NCI-H146 treated with DMSO at 0.1 percent for 48 hours (cell line): ENCODE data around the gene SDF2.
"Not testable (repeated sequence)": the region's sequence is repeated elsewhere in the genome, so short reads cannot be mapped to it uniquely, and the experiment has no call there.

Experiments
- DNase-seq: peaks from one replicate; lab custom pipeline; 2025; ENCODE audit not compliant: unreplicated experiment; lab: John Stamatoyannopoulos, UW

Gene SDF2

GRCh38 chr17:28635506-28635905 is 26.2 kb downstream of the SDF2 start:
- DNase-seq: no peak

DNA sequence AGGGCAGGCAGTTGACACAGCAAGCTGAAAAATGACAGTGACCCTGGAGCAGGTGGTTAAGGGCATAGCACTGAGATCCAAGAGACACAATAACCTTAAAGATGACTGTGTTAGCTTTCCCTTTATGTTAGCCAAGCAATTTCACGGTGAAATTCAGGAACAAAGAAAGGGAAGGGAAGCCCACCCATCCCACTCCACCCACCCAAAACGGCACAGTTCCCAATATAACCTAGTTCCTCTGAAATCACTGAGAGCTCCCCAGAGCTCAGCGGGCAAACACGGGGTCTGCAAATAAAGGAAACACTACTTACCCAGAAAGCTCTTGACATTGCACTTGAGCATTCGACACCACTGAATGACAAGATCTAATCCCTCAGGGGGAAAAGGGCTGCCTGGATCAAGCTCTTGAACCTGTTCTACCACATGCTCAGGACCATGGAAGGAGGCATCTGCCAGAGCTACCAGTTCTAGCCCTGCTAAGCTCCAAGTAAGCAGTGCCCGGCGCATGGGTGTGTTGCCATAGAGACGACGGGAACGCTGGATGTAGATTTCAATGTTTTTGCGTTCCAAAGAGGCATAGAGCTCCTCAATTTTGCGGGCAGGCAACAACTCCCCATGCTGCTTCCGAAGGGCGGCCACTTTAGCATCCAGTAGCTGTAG is 27.4 kb downstream of the SDF2 start:
- DNase-seq: no peak

DNA sequence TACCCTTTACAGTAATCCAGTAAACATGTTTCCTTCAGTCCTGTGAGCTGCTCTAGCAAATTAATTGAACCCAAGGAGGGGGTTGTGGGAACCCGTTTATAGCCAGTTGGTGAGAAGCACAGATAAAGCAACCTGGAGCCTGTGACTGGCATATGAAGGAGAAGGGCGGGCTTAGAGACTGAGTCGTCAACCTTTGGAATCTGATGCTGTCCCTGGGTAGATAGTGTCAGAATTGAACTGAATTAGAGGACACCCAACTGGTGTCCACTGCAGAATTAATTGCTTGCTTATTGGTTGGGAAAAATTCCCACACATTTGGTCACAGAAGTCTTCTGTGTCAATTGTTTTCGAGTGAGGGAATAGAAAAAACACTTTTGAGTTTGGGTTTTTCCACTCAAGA is 34.9 kb downstream of the SDF2 start:
- no peak for DNase-seq

DNA sequence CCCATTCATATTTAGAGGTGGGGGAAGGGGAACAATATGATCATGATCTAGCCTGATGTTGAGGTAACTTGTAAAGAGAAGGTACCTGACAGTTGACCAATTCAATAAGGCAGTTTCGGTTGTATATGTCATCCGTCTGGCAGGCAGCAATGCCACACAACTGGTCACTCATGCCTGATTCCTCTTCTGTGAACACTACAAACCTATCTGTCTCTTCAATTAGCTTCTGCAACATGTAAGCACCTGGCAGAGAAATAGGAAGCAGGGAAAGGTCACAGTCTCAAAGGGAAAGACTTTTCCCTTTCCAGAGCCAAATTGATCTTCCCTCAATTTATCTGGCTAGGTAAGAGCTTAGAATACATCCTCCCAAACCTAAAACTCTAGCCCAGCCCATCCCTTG is 37.6 kb downstream of the SDF2 start:
- no peak for DNase-seq

DNA sequence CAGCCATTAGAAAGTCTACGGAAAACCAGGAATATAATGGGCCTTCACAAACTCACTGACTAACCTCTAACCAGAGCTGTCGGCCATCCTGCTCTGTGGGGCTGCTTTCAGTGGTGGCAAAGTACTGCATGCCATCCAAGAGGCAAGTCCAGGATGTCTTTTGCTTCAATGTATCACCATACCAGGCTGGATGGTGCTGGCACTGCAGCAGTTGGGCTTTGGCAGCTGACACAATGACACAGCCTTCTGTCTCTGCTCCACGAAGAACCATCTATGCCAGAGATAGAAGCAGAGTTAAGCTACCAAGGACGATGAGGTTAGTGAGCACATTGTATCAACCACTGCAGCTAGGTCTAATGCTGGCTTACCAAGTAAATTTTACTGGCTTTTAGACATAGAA is 38.0 kb downstream of the SDF2 start:
- DNase-seq: no peak

GRCh38 chr17:28622186-28622585 is 39.5 kb downstream of the SDF2 start:
- DNase-seq: no peak

- DNase-seq: no peak
These were observed 41.7 kb downstream of the SDF2 start for GRCh38 chr17:28620010-28620409.

GRCh38 chr17:28618464-28618863 is 43.2 kb downstream of the SDF2 start:
- DNase-seq: no peak

GRCh38 chr17:28616281-28616680 is 45.4 kb downstream of the SDF2 start:
- DNase-seq: no peak

DNA sequence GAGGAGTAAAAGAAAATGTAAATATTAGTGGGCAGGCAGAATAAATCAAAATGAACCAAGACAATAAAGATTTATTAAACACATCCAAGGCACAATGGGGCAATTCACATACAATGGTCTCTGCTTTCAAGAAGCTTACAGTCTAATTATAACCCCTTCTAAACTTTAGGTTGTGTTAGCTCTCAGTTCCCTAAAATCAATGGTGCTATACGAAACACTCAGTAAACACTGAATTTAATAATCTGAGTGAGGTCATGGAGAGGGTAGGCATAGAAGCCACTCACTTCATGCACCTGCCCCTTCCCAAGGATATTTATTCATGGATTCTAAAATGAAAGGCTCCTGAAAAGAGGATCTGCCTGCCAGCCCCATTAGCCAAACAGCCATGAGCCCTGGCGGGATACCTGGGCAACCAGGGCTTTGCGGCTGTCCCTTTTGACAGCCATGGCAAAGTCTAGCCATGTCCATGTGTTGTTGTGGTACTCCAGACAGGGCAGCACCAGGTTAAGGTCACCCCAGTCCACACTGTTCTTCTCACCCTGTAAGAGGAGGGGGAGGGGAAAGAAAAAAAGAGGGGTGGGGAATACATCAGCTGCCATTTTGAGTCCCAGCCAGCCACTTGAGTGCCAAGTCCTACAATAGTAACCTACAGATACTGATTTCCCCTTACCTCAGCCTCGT is 46.3 kb downstream of the SDF2 start:
- DNase-seq: no peak

GRCh38 chr17:28613931-28614381 is 47.8 kb downstream of the SDF2 start, which contains the start of gene RSKR:
Gene RSKR (minus strand): TSS chr17:28614185. CDS start chr17:28614161, 24 bp downstream.
- no peak for DNase-seq

DNA sequence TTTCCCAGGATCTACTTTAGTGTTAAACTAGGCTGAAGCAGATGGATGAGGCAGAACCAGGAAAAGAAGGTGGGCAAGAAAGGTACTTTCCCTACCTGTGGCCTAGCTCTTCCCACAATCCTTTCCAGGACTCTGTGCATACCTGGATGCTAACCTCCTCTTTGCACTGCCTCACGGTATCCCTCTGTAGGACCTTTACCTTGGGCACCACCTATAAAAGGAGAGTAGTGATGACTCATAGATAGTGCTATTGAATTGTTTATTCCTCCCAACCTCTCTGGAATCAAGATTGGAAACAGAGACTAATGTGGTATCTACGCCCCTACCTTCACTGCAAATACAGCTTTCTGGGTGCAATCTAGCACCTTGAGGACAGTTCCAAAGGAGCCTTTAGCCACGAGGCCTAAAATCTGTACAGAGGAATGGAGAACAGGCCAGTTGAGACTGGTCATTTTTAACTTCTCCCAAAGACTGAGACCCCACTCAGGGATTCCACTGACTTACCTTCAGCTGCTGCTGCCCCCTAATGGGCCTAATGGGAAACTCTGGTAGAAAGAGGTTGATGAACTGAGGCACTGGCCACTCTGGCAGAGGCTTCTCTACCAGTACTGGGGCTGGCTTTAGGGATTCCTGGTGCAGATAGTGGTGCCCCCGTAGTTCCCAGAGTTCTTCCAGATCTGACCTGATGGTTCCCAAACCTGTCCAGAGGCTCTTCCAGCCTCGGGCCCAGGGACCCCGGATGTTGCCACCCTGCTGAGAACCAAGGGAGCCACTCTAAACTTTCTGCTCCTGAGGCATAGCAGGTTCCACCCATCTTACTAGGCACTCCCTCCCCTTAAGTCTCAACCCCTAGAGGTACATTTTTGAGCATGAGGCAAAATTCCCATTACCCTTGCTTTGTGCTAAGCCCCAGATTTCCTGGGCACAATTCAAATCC is 48.5 kb downstream of the SDF2 start:
- no peak for DNase-seq

GRCh38 chr17:28612531-28612930 is 49.2 kb downstream of the SDF2 start:
- peak; percentile 36 for DNase-seq

DNA sequence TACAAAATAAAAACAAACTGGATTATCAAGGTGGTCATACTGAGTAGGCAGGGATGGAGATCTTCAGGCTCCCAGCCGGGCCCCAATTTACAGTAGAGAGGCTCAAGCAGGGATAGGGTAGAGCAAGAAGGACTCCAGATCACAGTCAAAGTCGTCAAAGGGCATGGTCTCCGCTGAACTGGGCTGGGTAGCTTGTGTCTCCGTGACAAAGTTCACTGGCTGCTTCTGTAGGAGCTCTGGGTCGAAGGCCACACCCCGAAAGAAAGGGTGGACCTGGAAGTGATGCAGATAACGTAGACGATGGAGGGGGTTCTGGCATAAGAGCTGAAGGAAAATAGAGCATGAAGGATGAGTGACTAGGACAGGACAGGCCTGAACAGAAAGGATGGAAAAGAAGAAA is 51.3 kb downstream of the SDF2 start:
- DNase-seq: no peak

- not testable (repeated sequence) for DNase-seq
These were observed 57.7 kb downstream of the SDF2 start for GRCh38 chr17:28604031-28604430.

DNA sequence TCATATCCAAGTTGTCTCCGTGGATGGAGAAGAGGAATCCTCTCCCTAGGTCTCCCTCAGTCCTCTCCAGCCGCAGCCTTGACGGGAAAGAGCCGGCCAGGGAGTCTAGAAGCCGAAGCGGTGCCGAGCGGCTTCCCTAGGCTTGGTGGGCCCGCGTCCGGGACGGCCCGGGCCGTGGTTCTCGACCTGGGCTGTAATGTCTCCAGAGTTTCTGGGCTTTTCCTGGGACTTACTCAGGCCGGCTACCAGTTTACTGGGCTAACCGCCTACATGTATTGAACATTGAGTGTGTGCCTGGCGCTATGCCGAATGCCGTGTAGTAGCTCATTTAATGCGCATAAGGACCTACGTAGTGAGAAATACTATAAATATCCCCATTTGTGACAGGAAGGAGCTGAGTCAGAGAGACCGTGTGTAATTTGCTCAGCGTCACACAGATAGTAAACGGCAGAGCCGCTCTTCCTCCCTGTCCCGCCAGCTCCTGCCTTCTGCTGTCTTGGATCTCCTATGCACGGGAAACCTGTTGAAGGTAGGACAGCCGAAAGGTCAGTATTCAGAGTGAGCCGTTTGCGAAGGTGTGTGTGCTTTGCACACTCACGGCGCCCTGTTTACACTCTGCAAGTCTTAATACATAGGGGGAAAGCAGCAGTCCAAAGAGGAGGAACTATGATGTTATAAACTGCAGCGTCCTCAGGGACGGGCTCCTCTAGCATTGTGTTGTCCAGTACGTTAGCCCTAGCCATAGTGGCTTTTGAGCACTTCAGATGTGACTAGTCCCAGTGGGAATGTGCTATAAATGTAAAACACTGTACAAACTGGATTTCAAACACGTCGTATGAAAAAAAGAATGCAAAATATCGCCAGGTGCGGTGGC is 62.2 kb downstream of the SDF2 start:
- DNase-seq: peak; percentile 51

- DNase-seq: peak; percentile 87
These were observed 62.9 kb downstream of the SDF2 start, which contains the start of gene SPAG5 for GRCh38 chr17:28598799-28599310. Gene SPAG5 (minus strand): TSS chr17:28599025. CDS start chr17:28598946, 79 bp downstream.

DNA sequence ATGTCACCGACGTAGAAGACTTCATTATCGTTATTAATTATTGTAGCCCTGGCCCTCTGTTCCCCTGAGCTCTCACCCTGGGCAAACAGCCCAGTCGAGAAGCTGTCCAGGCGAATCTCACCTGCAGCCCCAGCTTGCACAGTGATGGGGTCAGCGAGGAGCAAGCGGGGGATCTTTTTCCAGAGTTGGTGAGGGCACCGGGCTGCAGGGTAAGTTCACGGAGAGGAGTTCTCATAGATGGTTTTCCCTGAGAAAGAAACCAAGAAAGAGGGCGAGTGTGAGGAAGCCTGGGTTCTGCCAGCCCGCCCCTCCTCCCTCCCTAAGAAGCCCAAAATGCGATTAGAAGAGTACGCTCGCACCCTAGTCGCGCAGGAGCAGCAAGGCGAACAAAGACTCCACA is 63.3 kb downstream of the SDF2 start:
- DNase-seq: no peak
